ENCODE results near the gene PSMD4.

DNA sequence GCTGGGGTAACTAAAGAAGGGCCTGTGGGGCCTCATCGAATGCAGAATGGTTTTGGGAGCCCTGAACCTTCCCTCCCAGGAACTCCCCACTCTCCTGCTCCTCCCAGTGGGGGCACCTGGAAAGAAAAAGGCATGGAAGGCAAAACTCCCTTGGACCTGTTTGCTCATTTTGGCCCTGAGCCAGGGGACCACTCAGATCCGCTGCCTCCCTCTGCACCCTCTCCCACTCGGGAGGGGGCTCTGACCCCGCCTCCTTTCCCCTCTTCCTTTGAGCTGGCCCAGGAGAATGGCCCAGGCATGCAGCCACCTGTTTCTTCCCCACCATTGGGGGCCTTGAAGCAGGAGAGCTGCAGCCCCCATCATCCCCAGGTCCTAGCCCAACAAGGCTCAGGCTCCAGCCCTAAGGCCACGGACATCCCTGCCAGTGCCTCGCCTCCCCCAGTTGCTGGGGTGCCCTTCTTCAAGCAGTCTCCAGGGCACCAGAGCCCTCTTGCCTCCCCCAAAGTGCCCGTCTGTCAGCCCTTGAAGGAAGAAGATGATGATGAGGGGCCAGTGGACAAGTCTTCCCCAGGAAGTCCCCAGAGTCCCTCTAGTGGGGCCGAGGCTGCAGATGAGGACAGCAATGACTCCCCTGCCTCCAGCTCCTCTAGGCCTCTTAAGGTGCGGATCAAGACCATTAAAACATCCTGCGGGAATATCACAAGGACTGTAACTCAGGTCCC is 32.2 kb downstream of the PSMD4 start:
- TF ChIP-seq, protein P1, sequence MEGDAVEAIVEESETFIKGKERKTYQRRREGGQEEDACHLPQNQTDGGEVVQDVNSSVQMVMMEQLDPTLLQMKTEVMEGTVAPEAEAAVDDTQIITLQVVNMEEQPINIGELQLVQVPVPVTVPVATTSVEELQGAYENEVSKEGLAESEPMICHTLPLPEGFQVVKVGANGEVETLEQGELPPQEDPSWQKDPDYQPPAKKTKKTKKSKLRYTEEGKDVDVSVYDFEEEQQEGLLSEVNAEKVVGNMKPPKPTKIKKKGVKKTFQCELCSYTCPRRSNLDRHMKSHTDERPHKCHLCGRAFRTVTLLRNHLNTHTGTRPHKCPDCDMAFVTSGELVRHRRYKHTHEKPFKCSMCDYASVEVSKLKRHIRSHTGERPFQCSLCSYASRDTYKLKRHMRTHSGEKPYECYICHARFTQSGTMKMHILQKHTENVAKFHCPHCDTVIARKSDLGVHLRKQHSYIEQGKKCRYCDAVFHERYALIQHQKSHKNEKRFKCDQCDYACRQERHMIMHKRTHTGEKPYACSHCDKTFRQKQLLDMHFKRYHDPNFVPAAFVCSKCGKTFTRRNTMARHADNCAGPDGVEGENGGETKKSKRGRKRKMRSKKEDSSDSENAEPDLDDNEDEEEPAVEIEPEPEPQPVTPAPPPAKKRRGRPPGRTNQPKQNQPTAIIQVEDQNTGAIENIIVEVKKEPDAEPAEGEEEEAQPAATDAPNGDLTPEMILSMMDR (conservative IDR thresholded peaks at IDR 0.05 in 1 of 2, IDR thresholded peaks at IDR 0.05 in 1 of 2; ENCODE audit: extremely low read depth in 1 of 2, insufficient read depth in 1 of 2, low read depth in 1 of 2, low read length in 2 of 2) = no peak
- no peak for TF ChIP-seq EZH2 (IDR thresholded peaks at IDR 0.05; ENCODE audit: borderline replicate concordance, low read length)

Data from mammary epithelial cell (primary cell).